Endothelial cell of umbilical vein (primary cell): ENCODE results near the gene TSPAN13.

ENCODE experiments used
- EZH2 ChIP-seq: IDR thresholded peaks from 2 replicates; pipeline ENCODE4 v1.6.1; 2012; ENCODE audit warnings: borderline replicate concordance, low read depth, mild to moderate bottlenecking, moderate library complexity, low read length, inconsistent platforms; ENCODE audit not compliant: severe bottlenecking
- FOS ChIP-seq: IDR thresholded peaks from 2 replicates; pipeline ENCODE4 v1.6.1; 2011; ENCODE audit warnings: mild to moderate bottlenecking, low read length, moderate library complexity, borderline replicate concordance; ENCODE audit not compliant: insufficient read depth
- GATA2 ChIP-seq: IDR thresholded peaks from 2 replicates; pipeline ENCODE4 v1.7.0; 2011; ENCODE audit warnings: low read depth, mild to moderate bottlenecking, moderate library complexity, mixed read lengths, low read length; ENCODE audit not compliant: insufficient read length, insufficient read depth
- JUN ChIP-seq: IDR thresholded peaks from 2 replicates; pipeline ENCODE4 v1.6.1; 2011; ENCODE audit warnings: borderline replicate concordance, low read depth; ENCODE audit not compliant: insufficient read length, insufficient read depth
- MYC ChIP-seq: IDR thresholded peaks from one replicate; pipeline ENCODE4 v1.6.1; 2011; ENCODE audit warnings: mild to moderate bottlenecking, low read depth, low read length
- POLR2A ChIP-seq: IDR thresholded peaks from 2 replicates; pipeline ENCODE4 v1.6.1; 2012; ENCODE audit warnings: low read depth, mild to moderate bottlenecking, control low read depth, low read length
- POLR2AphosphoS5 ChIP-seq: IDR thresholded peaks from 2 replicates; pipeline ENCODE4 v1.6.1; 2012; ENCODE audit warnings: low read depth, mild to moderate bottlenecking, control low read depth, low read length, moderate library complexity; ENCODE audit not compliant: insufficient read depth
- TF ChIP-seq, protein P1 (sequence below), 2 donors: IDR thresholded peaks; 1 replicate in 1 of 2; 2 replicates in 1 of 2; pipeline ENCODE4 v1.5.1; 2011; ENCODE audit warnings: low read length in 2 of 2, mild to moderate bottlenecking in 2 of 2, moderate library complexity in 2 of 2, control low read depth in 1 of 2, inconsistent platforms in 1 of 2, low read depth in 1 of 2; ENCODE audit not compliant: insufficient read depth in 1 of 2; ENCODE audit errors: extremely low read depth in 1 of 2
- TF ChIP-seq, protein P2 (sequence below): IDR thresholded peaks from 2 replicates; pipeline ENCODE4 v1.6.1; 2011; ENCODE audit not compliant: insufficient read depth, insufficient read length

DNA sequence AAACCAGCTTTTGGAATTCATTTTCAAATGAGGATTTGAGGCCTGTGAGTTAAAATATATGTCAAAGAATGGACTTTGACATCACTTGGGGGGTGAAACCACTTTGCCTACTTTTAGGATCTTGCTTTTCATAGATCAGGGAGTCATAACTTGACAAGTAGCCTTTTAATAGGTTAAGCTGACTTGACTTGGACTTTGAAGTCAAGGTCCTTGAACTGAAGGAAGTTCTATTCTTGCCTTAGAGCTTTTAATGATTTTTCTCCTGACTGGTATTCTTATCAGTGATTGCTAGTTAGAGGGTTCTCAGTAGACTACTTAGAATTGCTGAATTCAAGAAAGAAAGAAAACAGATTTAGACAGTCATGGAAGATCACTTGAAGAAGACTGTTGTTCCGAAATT lies 33.6 kb downstream of the TSPAN13 start:
- TF ChIP-seq, protein P1, sequence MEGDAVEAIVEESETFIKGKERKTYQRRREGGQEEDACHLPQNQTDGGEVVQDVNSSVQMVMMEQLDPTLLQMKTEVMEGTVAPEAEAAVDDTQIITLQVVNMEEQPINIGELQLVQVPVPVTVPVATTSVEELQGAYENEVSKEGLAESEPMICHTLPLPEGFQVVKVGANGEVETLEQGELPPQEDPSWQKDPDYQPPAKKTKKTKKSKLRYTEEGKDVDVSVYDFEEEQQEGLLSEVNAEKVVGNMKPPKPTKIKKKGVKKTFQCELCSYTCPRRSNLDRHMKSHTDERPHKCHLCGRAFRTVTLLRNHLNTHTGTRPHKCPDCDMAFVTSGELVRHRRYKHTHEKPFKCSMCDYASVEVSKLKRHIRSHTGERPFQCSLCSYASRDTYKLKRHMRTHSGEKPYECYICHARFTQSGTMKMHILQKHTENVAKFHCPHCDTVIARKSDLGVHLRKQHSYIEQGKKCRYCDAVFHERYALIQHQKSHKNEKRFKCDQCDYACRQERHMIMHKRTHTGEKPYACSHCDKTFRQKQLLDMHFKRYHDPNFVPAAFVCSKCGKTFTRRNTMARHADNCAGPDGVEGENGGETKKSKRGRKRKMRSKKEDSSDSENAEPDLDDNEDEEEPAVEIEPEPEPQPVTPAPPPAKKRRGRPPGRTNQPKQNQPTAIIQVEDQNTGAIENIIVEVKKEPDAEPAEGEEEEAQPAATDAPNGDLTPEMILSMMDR (IDR thresholded peaks at IDR 0.05; ENCODE audit: extremely low read depth in 1 of 2, insufficient read depth in 1 of 2, low read depth in 1 of 2, low read length in 2 of 2), result no peak
- TF ChIP-seq JUN, result no peak
- TF ChIP-seq POLR2AphosphoS5, result no peak
- TF ChIP-seq POLR2A, result no peak
- TF ChIP-seq MYC, result no peak
- no peak for TF ChIP-seq GATA2
- no peak for TF ChIP-seq EZH2
- TF ChIP-seq, protein P2, sequence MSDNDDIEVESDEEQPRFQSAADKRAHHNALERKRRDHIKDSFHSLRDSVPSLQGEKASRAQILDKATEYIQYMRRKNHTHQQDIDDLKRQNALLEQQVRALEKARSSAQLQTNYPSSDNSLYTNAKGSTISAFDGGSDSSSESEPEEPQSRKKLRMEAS, result no peak
- no peak for TF ChIP-seq FOS
